Neuronal stem cell (in vitro differentiated cells): Measurements from ENCODE around the gene PAQR5.

ENCODE experiments used
- DNase-seq: peaks from one replicate; pipeline ENCODE4 v3.0.0-alpha.2; 2013; ENCODE audit warnings: low spot score
- H2AFZ ChIP-seq: one replicate; pipeline ENCODE4 v1.6.1; 2013; ENCODE audit warnings: mild to moderate bottlenecking, low read length, inconsistent platforms
- H2AK5ac ChIP-seq: 2 replicates; pipeline ENCODE4 v1.6.1; 2013; ENCODE audit warnings: low read depth, mild to moderate bottlenecking, inconsistent platforms, low read length, moderate library complexity, mixed read lengths
- H2BK120ac ChIP-seq: 2 replicates; pipeline ENCODE4 v1.6.1; 2013; ENCODE audit warnings: low read depth, mild to moderate bottlenecking, inconsistent platforms, low read length, moderate library complexity, mixed read lengths
- H2BK12ac ChIP-seq: one replicate; pipeline ENCODE4 v1.6.1; 2013; ENCODE audit warnings: low read length, inconsistent platforms
- H2BK15ac ChIP-seq: 2 replicates; pipeline ENCODE4 v1.6.1; 2013; ENCODE audit warnings: mild to moderate bottlenecking, low read length, inconsistent platforms, mixed read lengths
- H2BK5ac ChIP-seq: one replicate; pipeline ENCODE4 v1.6.1; 2013; ENCODE audit warnings: inconsistent platforms, mild to moderate bottlenecking, low read length, moderate library complexity
- H3K14ac ChIP-seq: one replicate; pipeline ENCODE4 v1.6.1; 2013; ENCODE audit warnings: low read length, inconsistent platforms
- H3K18ac ChIP-seq: 2 replicates; pipeline ENCODE4 v1.6.1; 2013; ENCODE audit warnings: low read length, inconsistent platforms
- H3K23ac ChIP-seq: 2 replicates; pipeline ENCODE4 v1.6.1; 2013; ENCODE audit warnings: low read depth, mild to moderate bottlenecking, mixed read lengths, low read length, inconsistent platforms; ENCODE audit not compliant: poor library complexity
- H3K27ac ChIP-seq: replicated peaks from 3 replicates; pipeline ENCODE4 v1.5.1; 2013; ENCODE audit warnings: low read length, inconsistent platforms
- H3K27me3 ChIP-seq, 3 experiments: 2 replicates each; pipeline ENCODE4 v1.6.1; 2013; ENCODE audit warnings: low read length in 3 of 3, mild to moderate bottlenecking in 2 of 3, inconsistent platforms in 1 of 3, low read depth in 1 of 3, mixed read lengths in 1 of 3, moderate library complexity in 1 of 3; ENCODE audit not compliant: control insufficient read depth in 3 of 3, insufficient read depth in 3 of 3
- H3K36me3 ChIP-seq, 2 donors: replicated peaks in 1 of 2; 2 replicates each; pipeline ENCODE4 v1.6.1; 2013; ENCODE audit warnings: low read length in 2 of 2; ENCODE audit not compliant: control insufficient read depth in 2 of 2, insufficient read depth in 2 of 2
- H3K4ac ChIP-seq: 2 replicates; pipeline ENCODE4 v1.6.1; 2013; ENCODE audit warnings: inconsistent platforms, mild to moderate bottlenecking, low read length, moderate library complexity
- H3K4me1 ChIP-seq, 2 donors: 1 replicate in 1 of 2; 2 replicates in 1 of 2; pipeline ENCODE4 v1.6.1; 2013; ENCODE audit warnings: low read length in 2 of 2, low read depth in 1 of 2; ENCODE audit not compliant: control insufficient read depth in 2 of 2, insufficient read depth in 1 of 2
- H3K4me2 ChIP-seq: one replicate; pipeline ENCODE4 v1.6.1; 2013; ENCODE audit warnings: mild to moderate bottlenecking, low read length, inconsistent platforms; ENCODE audit not compliant: insufficient read depth, poor library complexity, severe bottlenecking
- H3K4me3 ChIP-seq, 2 donors: 2 replicates each; pipeline ENCODE4 v1.5.1; 2013; ENCODE audit warnings: low read length in 2 of 2, mild to moderate bottlenecking in 2 of 2, inconsistent platforms in 1 of 2, moderate library complexity in 1 of 2
- H3K79me1 ChIP-seq: one replicate; pipeline ENCODE4 v1.6.1; 2013; ENCODE audit warnings: low read depth, mild to moderate bottlenecking, inconsistent platforms, low read length, moderate library complexity
- H3K9ac ChIP-seq: one replicate; pipeline ENCODE4 v1.6.1; 2013; ENCODE audit warnings: mild to moderate bottlenecking, low read depth, low read length, inconsistent platforms; ENCODE audit not compliant: poor library complexity
- H3K9me3 ChIP-seq, 2 donors: replicated peaks in 1 of 2; 2 replicates each; pipeline versions ENCODE3 to v1.6.1; 2013; ENCODE audit warnings: low read length in 2 of 2, mild to moderate bottlenecking in 2 of 2, inconsistent platforms in 1 of 2, low read depth in 1 of 2, mixed read lengths in 1 of 2, moderate library complexity in 1 of 2; ENCODE audit not compliant: control insufficient read depth in 2 of 2, insufficient read depth in 1 of 2
- H4K8ac ChIP-seq: one replicate; pipeline ENCODE4 v1.6.1; 2013; ENCODE audit warnings: low read depth, mild to moderate bottlenecking, inconsistent platforms, low read length, moderate library complexity
- H4K91ac ChIP-seq: one replicate; pipeline ENCODE4 v1.6.1; 2013; ENCODE audit warnings: low read length, low read depth, mild to moderate bottlenecking, inconsistent platforms; ENCODE audit not compliant: poor library complexity
- WGBS, 2 donors: extraction: QIAGEN DNeasy Blood & Tissue Kit; methylation state at CpG; one replicate each; pipeline ENCODE4 v1.1.7; 2013; ENCODE audit warnings: missing lambda C conversion rate in 2 of 2, mixed read lengths in 1 of 2; ENCODE audit not compliant: insufficient read length in 2 of 2, insufficient replicate concordance in 1 of 2; ENCODE audit errors: extremely low coverage in 2 of 2; 5-methylcytosine and 5-hydroxymethylcytosine counted together

PAQR5 gene

DNA sequence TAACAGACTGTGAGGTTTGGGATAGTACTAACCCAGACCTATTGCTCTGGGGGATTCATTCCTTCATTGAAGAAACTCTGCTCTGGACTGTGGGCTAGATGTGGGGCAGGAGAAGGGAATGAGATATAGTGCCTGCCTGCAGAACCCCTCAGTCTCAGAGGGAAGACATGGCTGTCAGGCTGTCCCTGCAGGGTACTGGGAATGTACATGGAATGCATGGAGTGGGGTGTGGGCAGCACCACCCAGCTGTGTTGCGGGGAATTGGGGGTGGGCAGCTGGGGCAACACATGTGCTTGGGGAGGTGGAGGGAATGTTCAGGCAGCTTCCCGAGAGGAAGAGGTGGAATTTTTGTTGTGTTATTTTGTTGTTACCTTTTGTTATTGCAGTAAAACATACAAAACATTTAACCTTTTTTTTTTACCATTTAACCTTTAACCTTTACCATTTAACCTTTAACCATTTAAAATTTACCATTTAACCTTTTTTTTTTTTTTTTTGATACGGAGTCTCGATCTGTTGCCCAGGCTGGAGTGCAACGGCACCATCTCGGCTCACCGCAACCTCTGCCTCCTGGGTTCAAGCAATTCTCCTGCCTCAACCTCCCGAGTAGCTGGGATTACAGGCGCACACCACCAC lies 7.3 kb downstream of the PAQR5 start:
- no peak overlapping the region for H3K4ac ChIP-seq
- H3K18ac ChIP-seq: peak overlapping the region; percentile 45
- no peak overlapping the region for H2BK15ac ChIP-seq
- no peak overlapping the region for H2AK5ac ChIP-seq
- DNase-seq: no peak
- H3K4me1 ChIP-seq: no peaks in the 10 kb centered on the region
- no peak overlapping the region for H3K4me3 ChIP-seq
- no peak overlapping the region for H3K23ac ChIP-seq
- H3K9me3 ChIP-seq: no peaks in the 10 kb centered on the region
- H2AFZ ChIP-seq: peak overlapping the region; percentile 33
- peaks cover 0 to 23% (median 3%) of the 10 kb centered on the region in 3 experiments for H3K27me3 ChIP-seq
- H2BK12ac ChIP-seq: no peak overlapping the region
- no peak overlapping the region for H4K8ac ChIP-seq
- no peak overlapping the region for H3K9ac ChIP-seq
- no peak overlapping the region for H3K14ac ChIP-seq
- no peak overlapping the region for H3K27ac ChIP-seq
- WGBS, 2 donors: no CpG with 5 or more reads among the region's 9 CpGs
- no peaks in the 10 kb centered on the region for H3K79me1 ChIP-seq
- H3K4me2 ChIP-seq: no peak overlapping the region
- no peak overlapping the region for H2BK5ac ChIP-seq
- no peaks in the 10 kb centered on the region for H3K36me3 ChIP-seq
- no peak overlapping the region for H4K91ac ChIP-seq
- no peak overlapping the region for H2BK120ac ChIP-seq

DNA sequence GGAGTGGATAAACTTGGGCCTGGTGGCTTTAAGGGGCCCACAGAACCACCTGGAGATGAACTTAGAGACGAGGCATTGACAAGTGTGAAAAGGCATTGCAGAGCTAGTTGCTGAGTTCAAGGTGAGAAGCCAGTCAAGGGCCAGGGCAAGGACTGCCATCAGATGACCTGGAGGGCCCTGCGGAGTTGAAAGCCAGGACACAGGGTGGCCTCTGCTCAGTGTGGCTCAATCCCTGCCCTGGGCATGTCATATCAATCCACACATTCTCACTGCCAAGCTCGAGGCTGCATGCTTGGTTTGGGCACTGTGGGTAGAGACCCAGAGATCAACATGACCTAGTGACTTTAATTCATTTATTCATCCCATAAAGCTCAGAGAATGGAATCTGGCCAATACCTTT lies 9.2 kb downstream of the PAQR5 start:
- Histone ChIP-seq H3K9me3 (no peaks in the 10 kb centered on the region), H3K27ac (no peak overlapping the region), H2BK120ac (no peak overlapping the region)

DNA sequence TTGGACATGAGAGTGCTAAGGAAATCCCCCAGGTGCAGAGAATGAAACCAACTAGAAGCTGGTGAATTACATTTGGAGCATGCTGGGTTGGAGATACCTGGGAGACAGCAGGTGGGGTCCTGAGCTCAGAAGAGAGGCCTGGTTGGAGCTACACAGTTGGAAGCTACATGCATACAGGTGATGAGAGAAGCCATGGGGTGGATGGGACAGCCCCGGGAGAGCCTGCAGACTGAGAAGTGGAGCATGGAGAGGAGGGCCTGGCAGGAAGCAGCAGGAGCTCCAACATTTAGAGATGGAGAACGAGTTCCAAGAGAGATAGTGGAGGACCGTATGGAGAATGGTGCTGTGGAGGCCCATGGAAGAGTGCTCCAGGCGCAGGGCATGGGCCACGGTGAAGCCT lies 10.2 kb downstream of the PAQR5 start:
- Histone ChIP-seq H3K27ac (no peak overlapping the region), H3K9ac (no peak overlapping the region), H3K4me2 (no peak overlapping the region), H2AK5ac (peak overlapping the region; percentile 40), H4K8ac (no peak overlapping the region), H2BK5ac (no peak overlapping the region), H3K23ac (no peak overlapping the region), H3K4ac (no peak overlapping the region), H2AFZ (no peak overlapping the region), H3K18ac (no peak overlapping the region), H4K91ac (no peak overlapping the region), H3K27me3 (peaks cover 0 to 27% (median 0%) of the 10 kb centered on the region in 3 experiments), H3K4me1 (no peaks in the 10 kb centered on the region), H3K36me3 (no peaks in the 10 kb centered on the region), H3K4me3 (no peak overlapping the region), H2BK15ac (no peak overlapping the region), H2BK12ac (no peak overlapping the region), H3K79me1 (no peaks in the 10 kb centered on the region), H3K14ac (no peak overlapping the region), H3K9me3 (no peaks in the 10 kb centered on the region), H2BK120ac (no peak overlapping the region)
- no CpG with 5 or more reads among the region's 5 CpGs for WGBS, 2 donors
- no peak for DNase-seq

More for the DNA sequence above, 9.2 kb downstream of the PAQR5 start:
- Histone ChIP-seq H3K4me3 (no peak overlapping the region), H2BK12ac (no peak overlapping the region), H3K79me1 (no peaks in the 10 kb centered on the region), H3K4me1 (no peaks in the 10 kb centered on the region), H3K4ac (no peak overlapping the region), H2BK15ac (no peak overlapping the region), H2AFZ (no peak overlapping the region), H3K4me2 (no peak overlapping the region), H3K18ac (no peak overlapping the region), H4K8ac (no peak overlapping the region), H3K23ac (no peak overlapping the region), H3K9ac (no peak overlapping the region), H4K91ac (no peak overlapping the region), H3K36me3 (no peaks in the 10 kb centered on the region), H2BK5ac (no peak overlapping the region), H2AK5ac (no peak overlapping the region), H3K14ac (no peak overlapping the region), H3K27me3 (peaks cover 0 to 22% (median 0%) of the 10 kb centered on the region in 3 experiments)
- no peak for DNase-seq
- WGBS, 2 donors: no CpG with 5 or more reads among the region's 3 CpGs

DNA sequence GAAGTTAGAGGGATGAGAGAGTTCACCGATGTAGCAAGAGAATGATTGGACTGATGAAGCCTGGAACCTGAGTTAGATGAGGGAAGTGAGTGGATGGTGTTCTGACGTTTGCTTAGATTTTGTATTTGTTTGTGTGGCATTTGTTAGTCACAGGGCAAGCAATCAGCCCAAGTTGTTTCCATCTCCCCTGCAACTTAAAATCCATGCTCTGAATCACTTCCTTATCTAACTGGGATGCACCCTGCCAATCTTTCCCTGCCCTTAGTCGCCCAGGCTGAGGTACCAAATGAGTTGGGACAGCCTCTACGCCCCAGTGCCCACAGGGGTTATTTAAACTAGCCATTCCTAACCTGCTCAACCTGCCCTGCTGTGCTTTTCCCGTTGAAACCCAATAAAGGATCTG lies 12.6 kb downstream of the PAQR5 start:
- no peaks in the 10 kb centered on the region for H3K36me3 ChIP-seq
- H3K4me3 ChIP-seq: no peak overlapping the region
- H2AK5ac ChIP-seq: no peak overlapping the region
- H3K4me2 ChIP-seq: no peak overlapping the region
- no CpG with 5 or more reads among the region's 5 CpGs for WGBS, 2 donors
- no peak for DNase-seq
- no peak overlapping the region for H3K9ac ChIP-seq
- no peaks in the 10 kb centered on the region for H3K79me1 ChIP-seq
- peaks cover 0 to 3% of the 10 kb centered on the region in 2 donors for H3K4me1 ChIP-seq
- peaks cover 0 to 41% (median 0%) of the 10 kb centered on the region in 3 experiments for H3K27me3 ChIP-seq
- no peak overlapping the region for H2BK12ac ChIP-seq
- H2BK15ac ChIP-seq: no peak overlapping the region
- H4K91ac ChIP-seq: no peak overlapping the region
- no peak overlapping the region for H4K8ac ChIP-seq
- H3K23ac ChIP-seq: no peak overlapping the region
- H3K4ac ChIP-seq: no peak overlapping the region
- H3K18ac ChIP-seq: no peak overlapping the region
- H3K9me3 ChIP-seq: no peaks in the 10 kb centered on the region
- H3K14ac ChIP-seq: no peak overlapping the region
- H2AFZ ChIP-seq: no peak overlapping the region
- no peak overlapping the region for H2BK120ac ChIP-seq
- H2BK5ac ChIP-seq: no peak overlapping the region
- H3K27ac ChIP-seq: no peak overlapping the region
